HG02759 (cell line): Measurements from ENCODE around the gene ACOT7.
A peak's percentile ranks its signal among the peaks of the same experiment; 100 is the strongest.
"Not testable (repeated sequence)": the region's sequence is repeated elsewhere in the genome, so short reads cannot be mapped to it uniquely, and the experiment has no call there.

Experiments used
- ATAC-seq: cut with Tn5 transposase; IDR thresholded peaks from one replicate; pipeline ENCODE4 v1.9.1; 2021; ENCODE audit warnings: mild to moderate bottlenecking, moderate library complexity; ENCODE audit not compliant: unreplicated experiment

ACOT7 gene

DNA sequence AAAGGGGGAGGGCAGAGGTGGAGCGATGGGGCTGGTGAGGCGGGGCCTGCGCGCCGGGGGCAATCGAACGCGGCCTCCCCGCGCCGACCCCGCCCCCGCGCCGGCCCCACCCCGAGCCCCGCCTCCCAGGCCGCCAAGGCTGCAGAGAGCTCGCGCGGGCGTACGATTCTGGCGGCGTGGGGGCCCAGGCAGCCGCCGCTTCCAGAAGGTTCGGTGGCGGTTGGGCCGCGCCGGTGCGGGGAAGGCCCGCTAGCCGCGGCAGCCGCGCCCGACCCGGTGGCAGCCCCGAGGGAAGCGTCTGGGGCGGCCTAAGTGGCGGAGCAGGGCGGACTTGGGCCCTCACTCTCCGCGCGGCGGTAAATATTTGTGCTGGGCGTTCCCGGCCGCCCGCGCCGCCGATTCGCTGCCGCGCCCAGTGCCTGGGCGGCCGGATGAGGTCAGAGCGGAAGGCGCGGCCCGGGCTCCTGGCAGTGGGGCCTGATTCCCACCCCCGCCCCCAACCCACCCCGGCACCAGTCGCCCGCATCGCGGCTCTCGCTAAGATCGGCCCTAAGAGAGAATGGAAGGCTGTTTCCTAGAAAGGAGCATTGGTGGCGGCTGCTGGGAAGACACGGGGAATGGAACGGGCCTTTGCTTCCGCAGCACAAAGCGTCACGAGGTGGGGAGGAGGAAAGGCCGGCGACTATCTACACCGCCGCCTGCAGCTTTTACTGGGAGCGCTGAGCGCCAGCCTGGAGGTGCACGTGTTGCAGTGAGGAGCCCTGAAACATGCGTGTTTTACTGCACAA is at the start of gene ACOT7:
Gene ACOT7 (minus strand): TSS at position 368 of the 788 bp plus-strand sequence. CDS start 368 bp downstream, outside the sequence.
- peak; percentile 82 for ATAC-seq

- no peak for ATAC-seq
These were observed 48.0 kb upstream of the ACOT7 start for GRCh38 chr1:6441586-6441985.

DNA sequence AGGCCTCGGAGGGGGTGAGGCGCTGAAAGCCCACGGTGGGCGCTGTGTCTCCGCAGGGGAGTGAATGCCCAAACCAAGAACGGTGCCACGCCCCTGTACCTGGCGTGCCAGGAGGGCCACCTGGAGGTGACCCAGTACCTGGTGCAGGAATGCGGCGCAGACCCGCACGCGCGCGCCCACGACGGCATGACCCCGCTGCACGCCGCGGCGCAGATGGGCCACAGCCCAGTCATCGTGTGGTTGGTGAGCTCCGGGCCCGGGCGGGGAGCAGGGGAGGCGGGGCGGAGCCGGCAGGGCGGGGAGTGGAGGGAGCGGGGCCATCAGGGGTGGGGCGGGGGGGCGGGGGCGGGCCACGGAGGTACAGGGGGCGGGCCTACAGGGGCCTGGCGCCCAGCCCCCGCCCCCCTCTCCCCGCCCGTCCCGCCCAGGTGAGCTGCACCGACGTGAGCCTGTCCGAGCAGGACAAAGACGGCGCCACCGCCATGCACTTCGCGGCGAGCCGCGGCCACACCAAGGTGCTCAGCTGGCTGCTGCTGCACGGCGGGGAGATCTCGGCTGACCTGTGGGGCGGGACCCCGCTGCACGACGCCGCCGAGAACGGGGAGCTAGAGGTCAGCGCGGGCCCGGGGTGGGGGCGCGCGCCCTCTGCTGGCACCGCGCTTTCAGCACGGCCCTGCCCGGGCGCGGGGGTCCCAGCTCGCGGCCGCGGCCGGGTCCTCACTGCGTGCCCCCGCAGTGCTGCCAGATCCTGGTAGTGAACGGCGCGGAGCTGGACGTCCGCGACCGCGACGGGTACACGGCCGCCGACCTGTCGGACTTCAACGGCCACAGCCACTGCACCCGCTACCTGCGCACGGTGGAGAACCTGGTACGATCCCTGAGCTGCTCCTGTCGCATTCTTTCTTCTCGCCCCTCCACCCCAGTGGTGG is 46.9 kb upstream of the ACOT7 start:
- ATAC-seq, result peak; percentile 56

DNA sequence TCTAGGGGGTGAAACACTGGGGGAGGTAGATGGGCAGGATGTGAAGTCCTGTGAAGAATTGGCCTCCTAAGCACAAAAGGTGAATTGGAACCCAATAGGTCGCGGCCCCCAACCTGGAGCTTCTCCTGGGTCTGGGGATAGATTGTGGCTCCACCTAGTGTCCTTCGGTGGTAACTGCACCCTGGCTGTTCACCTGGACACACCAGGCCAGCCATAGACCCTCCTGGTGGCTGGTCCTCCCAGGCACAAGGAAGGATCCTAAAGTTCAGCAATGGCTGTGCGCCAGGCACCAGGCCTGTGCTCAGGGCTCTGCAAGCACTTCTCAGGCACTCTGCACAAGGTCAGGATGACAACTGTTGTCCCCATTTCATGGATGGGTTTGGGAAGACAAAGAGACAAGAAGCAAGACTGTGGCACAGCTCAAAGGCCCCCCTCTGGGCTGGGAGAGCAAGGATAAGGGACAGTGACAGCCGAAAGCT is 44.5 kb upstream of the ACOT7 start:
- peak; percentile 50 for ATAC-seq

DNA sequence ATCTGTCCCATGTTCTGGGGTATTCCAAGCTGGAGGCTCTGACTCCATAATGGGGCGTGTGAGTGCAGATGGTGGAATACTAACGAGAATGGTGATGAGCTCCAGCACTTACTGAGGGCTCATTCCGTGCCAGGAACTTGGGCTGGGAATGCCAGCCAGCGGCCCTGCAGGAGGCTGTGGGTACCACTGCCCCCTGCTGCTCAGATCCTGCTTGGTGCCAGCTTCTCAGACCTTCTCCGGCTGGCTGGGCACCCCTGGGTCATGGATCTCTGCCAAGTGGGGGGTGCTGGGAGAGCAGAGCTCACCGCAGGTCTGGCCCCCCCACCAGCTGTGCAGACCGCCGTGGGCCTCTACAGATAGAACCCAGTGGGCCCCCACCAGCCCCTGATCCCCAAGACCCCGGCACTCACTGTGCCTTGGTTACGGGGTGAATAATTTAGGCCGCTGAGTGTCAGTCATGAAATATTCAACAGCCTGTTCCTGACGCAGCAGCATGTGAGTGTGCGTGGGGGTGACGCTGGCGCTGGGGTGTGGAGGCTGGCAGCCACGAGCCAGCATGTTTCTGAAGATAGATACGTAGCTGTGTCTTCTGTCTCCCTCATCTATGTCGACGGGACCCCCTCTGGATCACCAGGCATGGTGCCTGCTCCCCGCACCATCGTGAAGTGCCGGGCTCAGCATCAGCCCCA is 43.6 kb upstream of the ACOT7 start:
- not testable (repeated sequence) for ATAC-seq

DNA sequence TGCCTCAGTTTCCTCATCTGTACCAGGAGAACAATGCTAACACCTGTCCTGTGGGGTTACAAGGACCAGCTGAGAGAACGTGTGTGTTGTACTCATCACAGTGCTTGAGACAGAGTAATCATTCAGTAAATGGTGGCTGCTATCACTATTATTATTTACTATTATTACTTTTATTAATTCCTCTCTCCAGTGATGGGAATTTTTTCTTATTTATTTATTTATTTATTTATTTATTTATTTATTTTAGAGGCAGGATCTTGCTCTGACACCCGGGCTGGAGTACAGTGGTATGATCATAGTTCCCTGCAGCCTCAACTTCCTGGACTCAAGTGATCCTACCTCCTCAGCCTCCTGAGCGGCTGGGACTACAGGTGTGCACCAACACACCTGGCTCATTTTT is 42.7 kb upstream of the ACOT7 start:
- not testable (repeated sequence) for ATAC-seq

- ATAC-seq, result no peak
These were observed 42.0 kb upstream of the ACOT7 start for GRCh38 chr1:6435547-6435946.

GRCh38 chr1:6435129-6435528 is 41.6 kb upstream of the ACOT7 start:
- no peak for ATAC-seq

DNA sequence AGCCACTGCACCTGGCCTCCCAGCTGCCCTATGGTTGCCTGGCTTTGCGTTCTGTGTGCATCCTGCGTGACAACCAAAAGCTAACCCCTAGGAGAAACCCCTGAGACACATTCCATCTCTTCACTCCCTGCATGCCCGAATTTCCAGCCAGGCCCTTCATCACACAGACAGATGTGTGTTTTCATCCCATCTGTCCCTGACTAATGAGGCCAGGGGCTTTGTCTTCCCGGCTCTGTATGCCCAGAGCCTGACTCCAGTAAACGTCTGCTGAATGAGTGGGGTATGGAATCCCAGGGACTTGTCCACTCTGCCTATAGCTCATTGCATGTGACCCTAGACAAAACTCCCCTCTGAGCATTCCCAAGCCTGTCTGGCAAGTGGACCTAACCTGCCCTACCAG is 40.6 kb upstream of the ACOT7 start:
- no peak for ATAC-seq

DNA sequence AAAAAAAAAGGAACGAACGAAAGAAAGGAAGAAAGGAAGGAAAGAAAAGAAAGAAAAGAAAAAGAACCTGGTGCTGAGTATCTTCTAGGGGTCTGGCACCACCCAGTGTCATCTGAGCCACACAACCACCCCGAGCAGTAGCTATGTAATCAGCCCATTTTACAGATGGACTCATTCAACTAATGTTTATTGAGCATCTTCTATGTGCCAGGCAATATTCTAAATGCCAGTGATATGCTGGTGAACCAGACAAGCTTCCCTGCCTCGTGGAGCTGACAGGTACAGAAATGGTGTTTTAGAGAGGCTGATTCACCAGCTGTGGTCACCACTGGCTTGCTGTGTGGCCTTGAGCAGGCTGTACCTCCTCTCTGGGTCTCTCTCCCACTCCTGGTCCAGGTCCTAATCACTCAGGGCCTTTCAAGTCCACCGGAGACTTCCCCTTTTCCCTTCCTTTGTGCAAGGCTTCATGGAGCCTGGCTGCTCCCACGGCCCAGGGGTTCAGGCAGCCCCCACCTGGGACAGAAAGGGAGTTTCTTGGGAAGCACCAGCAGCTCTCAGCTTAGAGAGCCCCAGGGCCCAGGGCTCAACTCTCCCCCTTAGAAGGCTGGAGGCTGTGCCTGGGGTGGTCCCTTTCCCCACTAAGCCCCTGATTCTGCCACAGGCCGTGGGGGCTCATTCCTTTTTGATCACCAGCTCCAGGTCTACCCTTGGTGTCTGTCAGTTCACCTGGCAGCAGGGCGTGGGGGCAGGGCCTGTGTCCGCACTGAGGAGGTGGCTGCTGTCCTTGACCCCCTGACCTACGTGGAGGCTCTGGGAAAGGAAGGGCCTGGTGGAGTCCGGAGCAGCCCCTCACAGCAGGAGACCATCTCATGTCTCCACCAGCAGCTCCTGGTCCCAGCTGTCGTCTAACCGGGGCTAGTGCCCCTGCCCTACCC is 38.3 kb upstream of the ACOT7 start:
- ATAC-seq, result not testable (repeated sequence)

- ATAC-seq, result not testable (repeated sequence)
These were observed 36.3 kb upstream of the ACOT7 start for GRCh38 chr1:6429660-6430411.

DNA sequence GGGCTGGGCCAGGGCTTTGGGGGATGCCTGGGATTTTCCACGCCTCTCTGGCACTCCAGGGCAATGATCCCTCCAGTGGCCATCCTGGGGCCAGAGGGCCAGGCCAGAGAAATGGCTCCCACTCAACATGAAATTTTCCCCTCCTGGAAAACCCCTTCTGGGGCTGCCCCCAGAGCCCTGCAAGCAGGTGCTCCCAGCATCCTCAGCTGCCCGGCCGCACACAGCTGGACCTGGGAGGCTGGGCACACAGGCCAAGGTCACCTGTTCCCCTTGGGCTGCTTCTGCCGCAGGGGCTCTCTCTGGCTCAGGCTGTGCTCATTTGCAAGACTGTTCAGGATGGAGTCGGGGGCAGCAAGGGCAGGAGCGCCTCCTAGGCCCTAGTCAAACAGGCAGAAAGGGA is 34.9 kb upstream of the ACOT7 start:
- ATAC-seq, result not testable (repeated sequence)

- ATAC-seq, result no peak
These were observed 34.1 kb upstream of the ACOT7 start for GRCh38 chr1:6427441-6428390.

DNA sequence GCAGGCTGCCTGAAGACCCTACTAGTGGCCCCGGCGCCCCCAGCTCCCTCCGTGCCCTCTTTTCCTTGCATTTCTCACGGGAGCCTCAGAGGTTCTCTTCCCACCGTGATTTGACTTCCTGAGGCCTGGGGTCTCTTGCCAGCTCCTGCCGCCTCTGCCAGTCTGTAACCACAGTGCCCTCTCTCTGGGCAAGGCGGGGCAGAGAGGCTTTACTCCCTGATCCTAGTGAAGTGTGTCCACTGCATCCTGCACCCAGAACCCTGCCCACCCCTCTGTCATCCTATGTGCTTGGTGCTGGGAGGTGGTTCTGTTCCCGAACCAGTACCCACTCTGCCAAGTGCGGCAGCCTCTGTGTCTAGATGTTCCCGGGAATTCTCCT is 33.4 kb upstream of the ACOT7 start:
- ATAC-seq, result no peak

GRCh38 chr1:6426277-6426971 is 32.9 kb upstream of the ACOT7 start:
- ATAC-seq, result no peak

- ATAC-seq, result no peak
These were observed 32.1 kb upstream of the ACOT7 start for GRCh38 chr1:6425658-6426057.
